Effector memory CD8-positive, alpha-beta T cell (primary cell): Measurements from ENCODE around the gene KCNIP3.
"Not testable (repeated sequence)": the region's sequence is repeated elsewhere in the genome, so short reads cannot be mapped to it uniquely, and the experiment has no call there.

ENCODE experiments used
- ATAC-seq: fragments of 150-1000 bp; cut with Tn5 transposase; replicated peaks from 2 replicates; pipeline ENCODE4 v1.10.0; 2021; ENCODE audit warnings: mild to moderate bottlenecking, moderate library complexity
- DNase-seq, 3 experiments: peaks; one replicate each; pipeline ENCODE4 v3.0.0; 2021
- H3K27ac Mint-ChIP-seq, 2 donors: one replicate each; pipeline ENCODE4 v1.8.0; 2022; ENCODE audit warnings: mild to moderate bottlenecking in 2 of 2, mixed read lengths in 2 of 2, moderate library complexity in 2 of 2
- H3K27me3 Mint-ChIP-seq, 2 donors: one replicate each; pipeline ENCODE4 v1.8.0; 2022; ENCODE audit warnings: mixed read lengths in 2 of 2
- H3K36me3 Mint-ChIP-seq: one replicate; pipeline ENCODE4 v1.8.0; 2022; ENCODE audit warnings: mild to moderate bottlenecking, moderate library complexity, mixed read lengths; ENCODE audit not compliant: insufficient read depth
- H3K4me1 Mint-ChIP-seq, 2 donors: one replicate each; pipeline ENCODE4 v1.8.0; 2022; ENCODE audit warnings: low read depth in 2 of 2, mixed read lengths in 2 of 2
- H3K4me3 Mint-ChIP-seq, 2 donors: one replicate each; pipeline ENCODE4 v1.8.0; 2022; ENCODE audit warnings: mild to moderate bottlenecking in 2 of 2, mixed read lengths in 2 of 2, moderate library complexity in 2 of 2
- H3K9me3 Mint-ChIP-seq, 2 donors: one replicate each; pipeline ENCODE4 v1.8.0; 2022; ENCODE audit warnings: mixed read lengths in 2 of 2

The KCNIP3 gene

DNA sequence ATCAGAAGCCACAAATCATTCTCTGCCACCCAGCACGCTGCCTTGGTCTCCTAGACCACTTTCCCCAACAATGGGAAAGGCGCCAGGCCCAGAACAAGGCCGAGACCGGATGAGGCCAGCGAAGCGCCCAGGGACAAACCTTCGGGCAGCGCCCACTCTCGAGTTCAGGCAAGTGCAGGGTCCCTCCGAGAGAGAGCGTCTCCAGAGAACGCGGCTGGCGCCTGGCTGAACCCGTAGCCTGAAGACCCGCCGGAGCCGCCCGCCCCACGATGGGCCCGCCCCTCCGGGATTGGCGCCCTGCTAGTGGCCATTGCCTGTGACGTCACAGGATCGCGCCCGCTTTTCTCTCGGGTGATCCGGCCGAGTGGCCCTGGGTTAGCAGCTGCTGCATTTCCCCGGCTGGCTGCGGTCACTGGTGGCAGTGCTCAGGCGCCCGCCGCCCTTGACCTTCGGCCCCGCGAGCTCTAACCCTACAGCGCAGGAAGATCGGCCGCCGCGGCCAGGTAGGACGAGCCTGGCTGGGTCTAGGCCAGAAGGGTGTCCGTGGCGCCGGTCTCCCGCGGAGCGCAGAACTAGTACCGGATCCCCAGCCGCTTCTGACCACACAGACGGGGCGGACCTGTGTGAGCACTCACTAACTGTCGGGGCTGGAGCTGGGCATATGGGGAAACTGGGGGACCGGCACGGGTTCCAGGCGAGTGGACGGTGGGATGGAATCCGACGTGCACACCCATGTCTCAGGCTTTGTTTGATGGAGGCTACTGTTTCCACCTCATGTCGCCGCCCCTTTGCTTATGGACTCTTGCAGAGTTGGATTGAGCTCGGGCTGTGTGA lies 105.4 kb downstream of the KCNIP3 start, which contains the start of gene FAHD2A:
Gene FAHD2A (plus strand): TSS at position 339 of the 834 bp plus-strand sequence. CDS start 2,851 bp downstream, outside the sequence.
- peak within 1 kb of the TSS; percentile 94 to 99 for H3K27ac Mint-ChIP-seq
- peak; percentile 93 for ATAC-seq

DNA sequence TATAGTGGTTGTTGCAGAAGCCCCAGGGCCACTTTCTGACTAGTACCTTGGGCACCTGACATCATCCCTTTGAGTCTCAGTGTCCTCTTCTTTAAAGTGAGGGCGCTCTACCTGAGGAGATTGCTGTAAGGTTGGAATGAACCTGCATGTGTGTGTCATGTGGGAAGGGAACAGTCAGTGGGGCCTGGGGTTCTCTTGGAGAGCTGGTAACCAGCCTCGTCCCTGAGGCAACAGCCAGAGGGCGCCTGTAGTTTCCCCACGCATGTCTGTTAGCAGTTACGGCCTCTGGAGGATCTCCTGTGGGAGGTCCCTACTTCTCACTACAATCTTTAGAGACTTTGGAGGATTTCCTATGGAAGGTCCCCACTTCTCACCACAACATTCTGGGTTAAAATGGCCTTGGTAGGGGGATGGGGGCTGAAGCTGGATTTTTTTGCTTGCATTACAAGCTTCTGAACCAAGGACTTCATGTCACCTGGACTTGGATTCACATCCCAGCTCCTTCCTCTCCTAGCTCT lies 106.1 kb downstream of the KCNIP3 start:
- H3K27me3 Mint-ChIP-seq, H3K9me3 Mint-ChIP-seq: not testable (repeated sequence)
- H3K4me3 Mint-ChIP-seq = peak overlapping the region; percentile 98 to 100
- H3K27ac Mint-ChIP-seq = peak overlapping the region; percentile 94 to 99
- peak in 2 of 3 experiments; percentile 8 to 16 for DNase-seq
- H3K36me3 Mint-ChIP-seq = peaks cover 17% of the 10 kb centered on the region
- H3K4me1 Mint-ChIP-seq = peaks cover 25 to 26% of the 10 kb centered on the region in 2 donors
- peak; percentile 27 for ATAC-seq

More for the DNA sequence above, 105.4 kb downstream of the KCNIP3 start, which contains the start of gene FAHD2A:
- DNase-seq = peak; percentile 90
- Mint-ChIP-seq H3K9me3 (no peaks in the 10 kb centered on the region), H3K27me3 (no peaks in the 10 kb centered on the region), H3K36me3 (peaks cover 12% of the 10 kb centered on the region), H3K4me3 (peak within 1 kb of the TSS; percentile 98 to 100), H3K4me1 (peaks cover 23 to 25% of the 10 kb centered on the region in 2 donors)

- H3K27ac Mint-ChIP-seq = peak overlapping the region; percentile 94 to 99
Measured at GRCh38 chr2:95403824-95404223, 106.7 kb downstream of the KCNIP3 start.

GRCh38 chr2:95404676-95405075 lies 107.5 kb downstream of the KCNIP3 start:
- not testable (repeated sequence) for H3K27ac Mint-ChIP-seq, H3K27me3 Mint-ChIP-seq, DNase-seq, H3K9me3 Mint-ChIP-seq, ATAC-seq, H3K4me3 Mint-ChIP-seq
- Mint-ChIP-seq H3K36me3 (peaks cover 17% of the 10 kb centered on the region), H3K4me1 (peaks cover 25 to 28% of the 10 kb centered on the region in 2 donors)

More at GRCh38 chr2:95403824-95404223, 106.7 kb downstream of the KCNIP3 start:
- peak overlapping the region; percentile 98 to 100 for H3K4me3 Mint-ChIP-seq
- not testable (repeated sequence) for H3K9me3 Mint-ChIP-seq, DNase-seq, ATAC-seq, H3K27me3 Mint-ChIP-seq
- peaks cover 25 to 28% of the 10 kb centered on the region in 2 donors for H3K4me1 Mint-ChIP-seq
- peaks cover 17% of the 10 kb centered on the region for H3K36me3 Mint-ChIP-seq

DNA sequence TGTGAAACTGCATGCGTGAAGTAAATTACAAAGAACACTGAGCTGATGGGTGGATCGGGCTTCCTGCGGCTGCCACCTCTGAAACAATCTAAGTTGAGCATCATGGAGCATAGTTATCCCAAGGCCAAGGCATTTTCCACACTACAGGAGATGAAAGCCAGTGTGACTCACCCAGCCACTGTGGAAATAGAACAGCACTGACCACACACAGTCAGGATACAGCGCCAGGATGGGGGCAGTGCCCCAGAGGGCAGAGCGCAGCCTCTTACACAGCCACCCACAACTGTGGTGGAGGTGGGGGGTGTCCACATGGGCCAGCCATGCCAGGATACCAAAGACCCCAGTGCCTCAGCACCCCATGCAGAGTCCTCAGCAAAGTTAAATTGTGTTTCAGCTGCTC lies 114.1 kb downstream of the KCNIP3 start:
- H3K27ac Mint-ChIP-seq = peak overlapping the region in 1 of 2 donors; percentile 38
- not testable (repeated sequence) for H3K9me3 Mint-ChIP-seq, DNase-seq, H3K4me3 Mint-ChIP-seq, H3K4me1 Mint-ChIP-seq, ATAC-seq, H3K27me3 Mint-ChIP-seq
- peaks cover 13% of the 10 kb centered on the region for H3K36me3 Mint-ChIP-seq

DNA sequence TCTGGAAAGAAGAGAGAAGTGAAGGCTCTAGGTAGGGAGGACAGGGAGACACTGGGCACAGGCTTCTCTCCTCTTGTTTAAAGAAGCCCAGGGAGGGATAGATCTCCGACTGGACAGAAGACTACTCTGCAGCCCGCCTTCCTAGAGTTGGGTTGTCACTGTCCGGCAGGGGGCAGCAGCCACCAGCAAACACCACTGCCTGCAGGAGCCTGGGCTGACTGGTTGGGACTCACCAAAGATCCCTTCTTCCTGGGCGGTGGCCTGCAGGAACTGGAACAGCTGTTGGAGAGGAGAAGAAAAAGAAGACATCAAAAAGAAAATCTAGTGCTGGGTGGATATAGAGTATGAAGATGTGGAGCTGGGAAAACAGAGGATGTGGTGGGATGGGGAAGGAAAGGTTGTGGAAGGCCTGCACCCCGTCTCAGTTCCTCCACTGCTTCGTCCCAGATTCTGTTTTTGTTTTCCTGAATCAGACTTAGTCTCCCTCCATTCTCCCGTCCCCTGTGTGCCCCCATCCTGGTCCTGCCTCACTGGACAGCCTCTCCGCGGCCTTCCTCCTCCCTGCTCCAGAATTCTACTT lies 117.0 kb downstream of the KCNIP3 start:
- not testable (repeated sequence) for H3K27ac Mint-ChIP-seq, H3K9me3 Mint-ChIP-seq, H3K4me3 Mint-ChIP-seq, H3K36me3 Mint-ChIP-seq, H3K27me3 Mint-ChIP-seq, H3K4me1 Mint-ChIP-seq
- ATAC-seq (peak; percentile 43), DNase-seq (peak in 2 of 3 experiments; percentile 12 to 42)

- ATAC-seq, H3K4me1 Mint-ChIP-seq, H3K36me3 Mint-ChIP-seq, H3K4me3 Mint-ChIP-seq, H3K27ac Mint-ChIP-seq, DNase-seq, H3K9me3 Mint-ChIP-seq, H3K27me3 Mint-ChIP-seq: not testable (repeated sequence)
Measured at GRCh38 chr2:95415138-95415537, 118.0 kb downstream of the KCNIP3 start.

DNA sequence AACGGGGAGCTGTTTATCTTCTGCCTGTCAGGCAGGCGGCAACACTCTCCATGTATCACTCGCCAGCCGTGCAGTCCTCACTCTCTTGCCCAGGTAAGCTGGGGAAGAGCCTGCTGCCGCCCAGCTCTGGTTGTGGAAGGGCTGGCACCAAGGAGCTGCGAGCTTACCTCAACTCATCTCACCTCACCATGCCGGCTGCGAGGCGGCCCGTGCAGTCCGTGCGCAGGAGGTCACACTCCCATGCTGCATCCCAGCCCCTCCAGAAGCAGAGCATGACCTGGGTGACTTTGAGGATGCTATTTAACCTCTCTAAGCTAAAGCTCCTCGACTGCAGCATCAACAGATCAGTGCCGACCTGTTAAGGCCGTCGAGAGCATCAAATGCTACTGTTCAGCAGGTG lies 118.4 kb downstream of the KCNIP3 start:
- not testable (repeated sequence) for ATAC-seq, H3K4me1 Mint-ChIP-seq, H3K27me3 Mint-ChIP-seq, DNase-seq, H3K36me3 Mint-ChIP-seq, H3K9me3 Mint-ChIP-seq, H3K4me3 Mint-ChIP-seq, H3K27ac Mint-ChIP-seq

DNA sequence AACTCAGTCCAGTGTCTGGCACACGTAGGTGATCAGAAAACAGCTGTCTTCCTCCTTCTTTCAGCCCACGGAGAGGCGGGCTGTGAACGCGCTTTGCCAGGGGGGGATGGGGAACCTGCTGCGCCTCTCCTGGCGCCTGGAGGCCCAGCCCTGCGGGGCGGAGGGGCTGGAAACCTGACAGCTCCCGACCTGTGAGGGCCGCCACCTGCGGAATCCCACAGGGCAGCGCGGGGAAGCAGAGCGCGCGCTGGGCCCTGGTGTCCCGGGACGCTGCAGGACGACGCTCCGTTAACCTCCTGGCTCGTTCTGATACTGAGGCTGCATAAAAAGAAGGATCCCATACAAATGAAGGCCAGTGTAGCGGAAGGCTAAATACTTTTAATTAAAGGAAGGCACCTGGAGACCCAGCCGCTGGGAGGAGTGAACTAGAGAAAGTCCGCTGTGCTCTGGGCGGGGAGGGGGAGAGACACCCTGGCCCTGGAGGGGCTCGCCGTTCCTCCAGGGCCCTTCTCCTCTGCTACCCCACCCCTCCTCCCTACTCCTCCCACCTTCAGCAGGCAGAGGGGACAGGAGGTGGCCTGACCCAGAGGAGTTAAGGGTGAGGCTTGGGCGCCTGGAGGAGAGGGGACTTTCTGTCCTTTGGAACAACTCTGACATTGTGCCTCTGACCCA lies 130.2 kb downstream of the KCNIP3 start:
- not testable (repeated sequence) for DNase-seq, H3K4me3 Mint-ChIP-seq, H3K27ac Mint-ChIP-seq, H3K9me3 Mint-ChIP-seq, ATAC-seq, H3K36me3 Mint-ChIP-seq, H3K4me1 Mint-ChIP-seq
- peaks cover 0 to 10% of the 10 kb centered on the region in 2 donors for H3K27me3 Mint-ChIP-seq

- H3K27ac Mint-ChIP-seq, H3K9me3 Mint-ChIP-seq, H3K36me3 Mint-ChIP-seq, ATAC-seq, H3K4me1 Mint-ChIP-seq, H3K4me3 Mint-ChIP-seq, DNase-seq: not testable (repeated sequence)
- H3K27me3 Mint-ChIP-seq = peaks cover 0 to 18% of the 10 kb centered on the region in 2 donors
Measured at GRCh38 chr2:95429748-95430467, 132.8 kb downstream of the KCNIP3 start.

GRCh38 chr2:95433373-95433772 lies 136.2 kb downstream of the KCNIP3 start:
- H3K27me3 Mint-ChIP-seq = peaks cover 0 to 18% of the 10 kb centered on the region in 2 donors
- H3K27ac Mint-ChIP-seq, ATAC-seq, H3K36me3 Mint-ChIP-seq, DNase-seq, H3K4me1 Mint-ChIP-seq, H3K4me3 Mint-ChIP-seq, H3K9me3 Mint-ChIP-seq: not testable (repeated sequence)

GRCh38 chr2:95433973-95434372 lies 136.8 kb downstream of the KCNIP3 start:
- H3K9me3 Mint-ChIP-seq = not testable (repeated sequence)

More at GRCh38 chr2:95433973-95434372, 136.8 kb downstream of the KCNIP3 start:
- not testable (repeated sequence) for H3K36me3 Mint-ChIP-seq, DNase-seq, ATAC-seq, H3K4me3 Mint-ChIP-seq, H3K4me1 Mint-ChIP-seq, H3K27ac Mint-ChIP-seq
- H3K27me3 Mint-ChIP-seq = peaks cover 0 to 18% of the 10 kb centered on the region in 2 donors
